ENCODE results near the gene INIP.
"Not testable (repeated sequence)": the region's sequence is repeated elsewhere in the genome, so short reads cannot be mapped to it uniquely, and the experiment has no call there.

The INIP gene

DNA sequence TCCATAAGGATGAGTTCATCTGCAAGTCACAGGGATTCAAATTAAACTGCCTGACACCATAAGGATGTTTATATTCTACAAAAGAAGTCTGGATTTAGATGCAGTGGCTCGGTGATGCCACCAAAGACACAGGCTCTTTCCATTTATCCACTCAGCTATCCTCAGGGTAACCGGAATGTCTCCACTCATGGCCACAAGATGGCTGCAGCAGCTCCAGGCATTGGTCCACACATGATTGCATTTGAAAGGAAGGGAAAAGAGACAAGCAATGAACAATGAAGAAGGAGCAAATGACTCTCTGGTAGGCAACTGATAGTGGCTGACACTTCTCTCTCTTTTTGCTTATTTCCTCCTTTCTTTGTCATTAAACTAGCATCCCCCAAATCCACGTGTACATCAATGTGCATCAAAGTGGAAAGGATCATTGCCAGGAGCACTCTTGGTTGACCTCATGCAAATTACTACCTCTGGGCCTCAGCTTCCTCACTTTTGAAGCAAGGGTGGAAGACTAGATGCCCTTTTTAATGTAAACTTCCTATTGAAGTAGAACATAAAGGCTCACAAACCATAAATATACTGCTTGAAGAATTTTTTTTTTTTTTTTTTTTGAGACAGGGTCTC is 25.4 kb upstream of the INIP start:
- DNase-seq (ENCODE audit: low read depth in 2 of 2, low spot score in 1 of 2) = no peak

DNA sequence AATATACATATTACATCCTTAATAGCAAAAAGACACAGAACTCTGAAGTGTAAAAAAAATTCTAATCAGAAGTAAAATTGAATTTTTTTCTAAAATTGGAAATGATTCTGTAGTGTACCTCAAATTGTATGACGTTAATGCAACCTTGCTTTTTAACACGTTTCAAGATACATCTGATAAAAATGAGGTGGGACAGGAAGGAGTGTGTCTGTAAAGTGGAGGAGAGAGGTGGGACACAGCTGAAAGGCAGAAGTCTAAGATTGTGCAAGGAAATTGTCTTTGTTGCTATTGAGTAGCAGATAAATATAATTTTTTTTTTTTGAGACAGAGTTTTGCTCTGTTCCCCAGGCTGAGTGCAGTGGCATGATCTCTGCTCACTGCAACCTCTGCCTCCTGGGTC is 17.0 kb upstream of the INIP start:
- no peak for DNase-seq (ENCODE audit: low read depth in 2 of 2, low spot score in 1 of 2)

DNA sequence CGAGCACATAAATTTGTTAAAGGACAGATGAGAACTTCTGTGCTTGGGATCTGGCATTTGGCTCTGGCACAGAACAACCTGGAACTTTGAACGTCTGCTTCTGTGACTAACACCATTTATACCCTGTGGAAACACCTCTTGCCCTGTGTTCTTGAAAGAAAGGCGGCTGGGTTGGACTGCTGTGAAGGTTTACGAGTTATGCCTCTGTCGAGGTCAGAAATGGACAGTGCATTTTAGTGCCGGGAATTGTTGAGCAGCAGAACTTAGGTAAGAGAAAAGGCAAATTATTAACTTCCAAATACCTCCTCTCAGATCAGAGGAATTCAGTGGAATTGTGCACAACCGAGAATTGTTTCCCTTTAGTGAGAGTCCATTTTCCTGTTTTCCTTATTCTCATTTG is 14.1 kb upstream of the INIP start:
- DNase-seq (ENCODE audit: low read depth in 2 of 2, low spot score in 1 of 2) = no peak

DNA sequence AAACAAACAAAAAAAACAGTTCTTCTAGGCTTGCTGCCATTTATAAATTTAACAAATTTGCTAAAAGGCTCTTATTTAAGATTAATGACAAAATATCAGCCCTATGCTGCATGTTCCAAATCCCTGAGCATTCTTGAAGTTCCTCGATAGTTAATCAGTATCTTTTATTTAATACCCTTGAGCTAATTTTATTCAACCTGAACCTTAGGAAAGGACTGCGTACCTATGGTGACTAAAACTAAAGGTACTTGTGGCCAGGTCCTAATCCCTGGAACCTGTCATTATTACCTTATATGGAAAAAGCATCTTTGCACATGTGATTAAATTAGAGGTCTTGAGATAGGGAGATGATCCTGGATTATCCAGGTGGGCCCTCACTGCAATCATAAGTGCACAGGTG is 10.5 kb upstream of the INIP start:
- no peak for DNase-seq (ENCODE audit: low read depth in 2 of 2, low spot score in 1 of 2)

DNA sequence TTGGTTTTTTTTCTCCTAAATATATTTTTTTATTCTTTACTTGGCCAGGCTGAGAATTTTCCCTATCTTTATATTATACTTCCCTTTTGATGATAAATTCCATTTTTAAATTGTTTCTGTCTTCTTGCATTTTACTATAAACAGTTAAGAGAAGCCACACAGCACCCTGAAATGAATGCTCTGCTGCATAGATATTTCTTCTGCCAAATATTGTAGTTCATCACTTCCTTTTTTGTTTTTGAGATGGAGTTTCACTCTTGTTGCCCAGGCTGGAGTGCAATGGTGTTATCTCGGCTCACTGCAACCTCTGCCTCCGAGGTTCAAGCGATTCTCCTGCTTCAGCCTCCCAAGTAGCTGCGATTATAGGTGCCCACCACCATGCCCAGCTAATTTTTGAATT is 8.5 kb upstream of the INIP start:
- DNase-seq (ENCODE audit: low read depth in 2 of 2, low spot score in 1 of 2) = no peak

DNA sequence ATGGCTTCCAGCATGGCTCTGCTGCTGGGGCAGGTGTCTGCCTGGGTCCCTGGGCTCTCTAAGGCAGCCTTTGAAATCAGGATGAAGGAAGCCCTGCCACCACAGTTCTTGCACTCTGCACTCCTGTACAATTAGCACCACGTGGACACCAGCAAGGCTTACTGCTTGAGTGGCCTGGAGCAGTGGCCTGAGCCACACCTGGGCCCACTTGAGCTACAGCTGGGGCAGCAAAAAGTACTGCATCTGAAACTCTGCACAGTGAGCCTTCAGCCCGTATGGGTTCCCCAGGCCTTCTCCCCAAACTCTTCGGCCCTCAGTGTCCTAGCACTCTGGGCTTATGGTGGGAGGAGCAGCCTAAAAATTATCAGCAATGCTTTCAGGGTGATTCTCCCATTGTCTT is 8.0 kb upstream of the INIP start:
- no peak for DNase-seq (ENCODE audit: low read depth in 2 of 2, low spot score in 1 of 2)

DNA sequence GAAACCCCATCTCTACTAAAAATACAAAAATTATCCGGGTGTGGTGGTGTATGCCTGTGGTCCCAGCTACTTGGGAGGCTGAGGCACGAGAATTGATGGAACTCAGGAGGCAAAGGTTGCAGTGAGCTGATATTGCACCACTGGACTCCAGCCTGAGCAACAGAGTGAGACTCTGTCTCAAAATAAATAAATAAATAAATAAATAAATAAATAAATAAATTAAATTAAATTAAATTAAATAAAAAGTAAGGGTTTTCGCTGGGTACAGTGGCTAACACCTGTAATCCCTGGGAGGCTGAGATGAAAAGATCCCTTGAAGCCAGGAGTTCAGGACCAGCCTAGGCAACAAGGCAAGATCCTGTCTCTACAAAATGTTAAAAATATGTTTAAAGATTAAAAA is 4.8 kb upstream of the INIP start:
- not testable (repeated sequence) for DNase-seq (ENCODE audit: low read depth in 2 of 2, low spot score in 1 of 2)

DNA sequence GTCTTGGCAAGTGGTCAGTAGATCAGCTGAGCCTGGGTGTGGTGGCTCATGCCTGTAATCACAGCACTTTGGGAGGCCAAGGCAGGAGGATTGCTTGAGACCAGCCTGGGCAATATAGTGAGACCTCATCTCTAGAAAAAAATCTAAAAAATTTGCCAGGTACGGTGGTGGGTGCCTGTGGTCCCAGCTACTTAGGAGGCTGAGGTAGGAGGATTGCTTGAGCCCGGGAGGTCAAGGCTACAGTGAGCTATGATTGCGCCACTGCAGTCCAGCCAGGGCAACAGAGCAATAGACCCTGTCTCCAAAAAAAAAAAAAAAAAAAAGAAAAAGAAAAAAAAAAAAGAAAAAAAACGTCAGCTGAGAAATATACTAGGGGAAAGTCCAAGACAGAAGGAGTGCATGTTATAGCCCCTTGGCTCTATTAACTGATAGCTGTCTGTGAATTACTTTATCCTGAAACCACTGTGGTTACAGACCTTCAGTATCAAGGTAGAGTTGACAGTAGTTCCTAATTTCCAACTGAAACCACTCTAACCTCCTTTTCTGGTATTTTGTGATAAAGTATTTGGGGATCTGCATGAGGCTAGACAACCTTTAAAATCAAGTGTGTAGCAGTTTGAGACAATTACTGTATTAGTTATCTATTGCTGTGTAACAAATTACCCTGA is 2.3 kb upstream of the INIP start:
- no peak for DNase-seq (ENCODE audit: low read depth in 2 of 2, low spot score in 1 of 2)

DNA sequence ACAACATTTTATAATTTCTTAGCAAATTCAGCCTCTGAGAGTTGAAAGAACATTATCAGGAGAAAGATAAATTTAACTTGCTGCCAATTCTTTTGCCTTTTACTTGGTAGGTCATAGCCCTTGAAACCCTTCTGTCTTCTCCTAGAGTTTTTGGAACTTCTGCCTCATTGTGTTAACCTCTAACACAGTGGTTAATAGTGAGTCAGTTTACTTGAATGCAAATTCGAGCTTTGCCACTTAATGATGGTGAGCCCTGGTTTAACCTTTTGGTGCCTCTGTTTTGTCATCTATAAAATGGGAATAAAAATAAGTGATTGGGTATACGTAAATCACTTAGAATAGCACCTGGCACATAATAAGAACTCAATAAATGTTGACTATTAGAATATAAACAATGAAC is 1.8 kb upstream of the INIP start:
- no peak for DNase-seq (ENCODE audit: low read depth in 2 of 2, low spot score in 1 of 2)

DNA sequence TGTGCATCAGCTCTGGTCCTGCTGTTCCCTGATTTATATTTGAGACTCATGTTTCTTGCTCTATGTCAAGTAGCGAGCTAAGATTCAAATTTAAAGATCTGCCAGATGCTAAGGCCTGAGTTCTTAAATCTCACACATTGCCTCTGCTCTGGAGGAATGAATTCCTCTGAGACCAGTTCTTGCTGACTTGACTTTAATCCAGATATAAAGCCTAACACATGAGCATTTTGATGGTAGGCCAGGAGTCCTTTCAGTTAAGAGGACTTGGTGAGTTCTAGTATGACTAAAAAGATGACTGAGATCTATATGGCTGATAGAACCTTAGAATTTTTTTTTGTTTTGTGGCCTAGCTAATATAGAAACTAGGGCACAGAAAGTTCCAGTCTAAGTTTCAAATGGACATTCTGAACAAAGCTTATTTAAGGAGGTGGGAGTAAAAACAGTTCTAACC is 1.3 kb upstream of the INIP start:
- no peak for DNase-seq (ENCODE audit: low read depth in 2 of 2, low spot score in 1 of 2)

DNA sequence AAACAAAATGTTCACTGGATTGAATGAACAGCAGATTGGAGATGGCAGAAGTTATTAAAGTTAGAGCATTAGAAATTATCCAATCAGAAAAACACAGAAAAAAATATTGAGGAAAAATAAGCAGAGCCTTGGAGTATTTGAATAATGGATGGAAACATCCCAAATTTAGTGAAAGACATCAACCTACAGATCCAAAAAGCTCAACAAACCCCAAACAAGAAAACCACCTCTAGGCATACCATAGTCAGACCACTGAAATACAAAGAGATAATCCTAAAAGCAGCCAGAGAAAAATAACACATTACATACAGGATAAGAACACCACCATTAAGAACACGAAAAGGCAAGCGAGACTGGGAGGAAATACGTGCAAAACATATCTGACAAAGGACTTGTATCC is 5.2 kb downstream of the INIP start:
- DNase-seq (ENCODE audit: low read depth in 2 of 2, low spot score in 1 of 2) = no peak

DNA sequence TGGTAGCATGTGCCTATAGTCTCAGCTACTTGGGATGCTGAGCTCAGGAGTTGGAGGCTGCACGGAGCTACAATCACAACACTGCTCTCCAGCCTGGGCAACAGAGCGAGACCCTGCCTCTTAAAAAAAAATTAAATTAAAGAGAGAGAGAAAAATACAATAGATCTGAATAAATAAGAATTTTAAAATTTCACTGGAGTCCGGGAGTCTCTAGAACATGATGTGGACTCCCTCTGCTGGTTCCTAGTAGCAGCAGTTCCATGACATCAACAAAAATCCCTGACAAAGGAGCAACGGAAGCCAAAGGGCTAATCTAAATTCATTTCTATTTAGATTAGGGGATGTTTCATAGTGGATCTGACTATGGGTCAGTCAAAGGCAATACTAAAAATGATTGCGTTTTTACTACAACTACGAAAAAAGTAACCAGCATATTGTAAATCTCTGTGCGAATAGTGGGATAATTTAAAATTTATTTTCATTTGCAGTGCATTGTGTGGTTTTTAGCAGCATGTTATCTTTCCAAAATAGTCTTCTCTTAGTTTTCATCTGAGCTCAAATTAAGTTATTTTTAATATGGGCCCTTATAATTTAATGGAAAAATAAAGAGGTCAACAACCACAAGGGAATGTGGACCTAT is 6.7 kb downstream of the INIP start:
- no peak for DNase-seq (ENCODE audit: low read depth in 2 of 2, low spot score in 1 of 2)

DNA sequence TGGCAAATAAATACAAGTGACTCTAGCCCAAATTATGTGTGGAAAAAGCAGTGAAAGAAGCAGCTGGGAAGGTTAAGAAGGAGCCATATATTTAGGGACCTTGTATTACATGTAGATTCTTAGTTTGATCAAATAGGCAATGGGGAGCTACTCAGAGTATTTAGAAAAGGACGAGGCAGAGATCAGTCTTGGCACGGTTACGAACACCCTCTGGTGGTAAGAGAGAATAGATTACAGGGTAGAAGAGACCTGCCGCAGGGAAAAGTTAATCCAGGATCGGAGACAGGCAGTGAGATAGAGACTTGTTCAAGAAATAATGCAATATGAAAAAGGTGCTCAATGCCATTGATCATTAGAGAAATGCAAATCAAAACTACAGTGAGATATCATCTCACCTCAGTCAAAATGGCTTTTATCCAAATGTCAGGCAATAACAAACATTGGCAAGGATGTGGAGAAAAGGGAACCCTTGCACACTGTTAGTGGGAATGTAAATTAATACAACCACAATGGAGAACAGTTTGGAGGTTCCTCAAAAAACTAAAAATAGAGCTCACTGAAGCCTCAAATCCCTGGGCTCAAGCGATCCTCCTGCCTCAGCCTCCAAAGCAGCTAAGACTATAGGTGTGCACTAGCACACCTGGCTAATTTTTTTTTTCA is 12.0 kb downstream of the INIP start:
- DNase-seq (ENCODE audit: low read depth in 2 of 2, low spot score in 1 of 2) = no peak

DNA sequence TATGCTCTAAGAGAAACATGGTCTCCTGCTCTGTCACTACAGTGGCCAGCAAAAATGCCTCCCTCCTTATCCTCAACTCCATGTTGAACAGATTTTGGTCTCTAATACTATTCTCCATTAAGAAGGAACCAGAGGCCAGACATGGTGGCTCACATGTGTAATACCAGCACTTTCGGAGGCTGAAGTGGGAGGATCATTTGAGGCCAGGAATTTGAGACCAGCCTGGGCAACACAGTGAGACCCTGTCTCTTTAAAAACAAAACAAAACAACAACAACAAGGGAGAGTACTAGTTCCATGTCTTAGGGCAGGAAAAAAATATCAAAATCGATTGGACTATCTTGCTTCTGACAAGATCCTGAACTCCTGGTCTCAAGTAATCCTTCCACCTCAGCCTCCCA is 14.6 kb downstream of the INIP start:
- DNase-seq (ENCODE audit: low read depth in 2 of 2, low spot score in 1 of 2) = no peak

DNA sequence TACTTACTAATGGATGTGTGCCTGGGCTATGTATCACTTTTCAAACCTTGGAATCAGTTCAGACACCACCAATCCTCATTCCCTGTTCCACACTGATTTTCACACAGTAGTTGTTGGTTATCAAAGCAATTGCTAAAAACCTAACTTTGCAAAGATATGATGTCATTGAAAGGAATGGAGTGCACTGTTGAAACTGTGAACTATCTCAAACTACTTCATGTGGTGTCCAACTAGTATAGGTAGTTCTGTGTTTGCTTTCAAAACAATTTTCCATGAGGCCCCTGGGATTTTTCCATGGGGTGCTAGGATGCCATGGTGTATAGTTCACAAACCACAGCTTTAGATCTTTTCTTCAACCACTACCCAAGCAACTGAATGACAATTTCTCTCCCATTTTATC is 17.8 kb downstream of the INIP start:
- DNase-seq (ENCODE audit: low read depth in 2 of 2, low spot score in 1 of 2) = no peak

DNA sequence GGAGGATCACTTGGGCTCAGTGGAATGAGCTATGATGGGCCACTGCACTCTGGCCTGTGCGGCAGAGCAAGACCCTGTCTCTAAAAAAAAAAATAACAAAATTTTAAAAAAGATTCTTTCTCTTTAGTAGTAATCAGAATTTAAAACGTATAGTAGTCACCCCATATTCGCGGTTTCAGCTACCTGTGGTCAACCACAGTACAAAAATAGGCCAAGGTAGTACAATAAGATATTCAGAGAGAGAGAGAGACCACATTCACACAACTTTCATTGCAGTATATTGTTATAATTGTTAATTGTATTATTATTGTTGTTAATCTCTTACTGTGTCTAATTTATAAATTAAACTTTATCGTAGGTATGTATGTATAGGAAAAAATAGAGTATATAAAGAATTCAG is 18.7 kb downstream of the INIP start:
- no peak for DNase-seq (ENCODE audit: low read depth in 2 of 2, low spot score in 1 of 2)

DNA sequence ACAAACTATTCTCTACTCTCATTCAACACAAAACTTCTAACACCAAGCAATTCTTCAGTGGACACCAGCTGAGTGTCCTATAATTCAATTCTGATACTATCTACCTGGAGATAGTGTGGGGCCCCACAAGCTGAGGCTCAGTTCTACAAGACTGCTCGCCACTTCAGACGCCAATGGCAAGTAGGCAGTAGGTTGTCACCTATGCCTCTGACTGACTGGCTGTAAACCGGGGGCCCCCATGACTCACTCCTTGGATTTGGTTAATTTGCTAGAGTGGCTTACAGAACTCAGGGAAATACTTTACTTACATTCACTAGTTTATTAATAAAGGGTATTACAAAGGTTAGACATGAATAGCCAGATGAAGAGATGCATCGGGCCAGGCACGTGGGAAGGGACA is 21.5 kb downstream of the INIP start:
- DNase-seq (ENCODE audit: low read depth in 2 of 2, low spot score in 1 of 2) = no peak

DNA sequence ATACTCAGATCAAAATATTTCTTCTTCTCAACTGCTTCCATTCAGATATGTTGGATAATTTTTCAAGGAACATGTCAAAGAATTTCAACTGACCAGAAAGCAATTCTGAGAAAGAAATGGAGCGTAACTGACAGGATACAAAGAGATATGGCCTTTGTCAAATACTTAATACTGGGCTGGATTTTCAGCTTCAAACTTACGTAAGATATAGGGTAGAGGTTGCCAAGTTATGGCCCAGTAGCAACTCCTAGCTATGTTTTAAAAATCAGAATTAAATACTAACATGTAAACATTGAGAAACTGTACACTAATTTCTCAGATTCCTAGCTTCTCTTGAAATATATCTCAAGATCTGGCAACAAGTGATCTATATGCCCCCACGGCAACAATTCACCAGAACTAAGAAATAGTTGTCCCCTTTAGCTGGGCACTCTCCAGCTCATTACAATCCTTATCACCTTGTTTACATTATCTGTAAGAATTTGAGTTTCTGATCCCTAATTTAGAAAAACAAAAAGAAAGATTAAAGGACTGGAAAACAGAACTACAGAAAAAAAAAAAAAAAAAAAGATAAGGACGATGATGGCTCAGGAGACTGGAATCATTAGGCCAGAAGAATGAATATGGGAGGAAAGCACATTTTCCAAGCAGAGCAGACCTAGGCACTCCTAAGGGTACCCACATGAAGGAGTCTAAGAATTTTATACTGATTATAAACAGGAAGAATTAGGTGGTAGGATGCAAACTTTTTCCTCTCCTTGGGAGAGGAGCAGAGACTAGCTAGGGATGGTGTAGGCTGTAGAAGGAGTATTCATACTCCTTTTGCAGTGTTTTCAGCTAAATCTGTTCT is 23.0 kb downstream of the INIP start:
- no peak for DNase-seq (ENCODE audit: low read depth in 2 of 2, low spot score in 1 of 2)

DNA sequence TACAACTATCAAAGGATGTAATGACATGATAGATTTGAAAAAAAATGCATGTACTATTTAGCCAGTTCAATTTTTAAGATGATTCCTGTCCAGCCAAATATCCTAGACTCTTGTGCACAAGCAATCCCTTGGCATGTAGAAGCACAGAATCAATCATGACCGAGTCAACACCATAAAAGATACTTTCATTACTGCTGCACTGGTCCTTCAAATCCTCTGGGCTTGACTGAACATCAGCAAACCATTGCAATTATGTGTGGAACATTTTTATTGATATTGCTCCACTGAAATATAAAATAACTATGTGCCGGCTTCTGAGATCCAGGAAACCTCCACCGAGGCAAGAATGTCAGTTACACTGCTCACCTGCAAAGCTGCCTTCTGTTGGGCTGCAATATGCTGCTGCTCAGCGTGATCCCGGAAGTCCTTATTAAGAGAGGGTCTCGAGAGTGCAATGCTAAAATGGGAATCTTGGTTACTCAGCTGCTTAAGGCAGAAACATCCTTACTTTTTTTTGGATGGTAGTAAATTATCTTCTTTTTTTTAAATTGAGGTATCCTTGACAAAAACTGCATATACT is 28.7 kb downstream of the INIP start:
- DNase-seq (ENCODE audit: low read depth in 2 of 2, low spot score in 1 of 2) = no peak

DNA sequence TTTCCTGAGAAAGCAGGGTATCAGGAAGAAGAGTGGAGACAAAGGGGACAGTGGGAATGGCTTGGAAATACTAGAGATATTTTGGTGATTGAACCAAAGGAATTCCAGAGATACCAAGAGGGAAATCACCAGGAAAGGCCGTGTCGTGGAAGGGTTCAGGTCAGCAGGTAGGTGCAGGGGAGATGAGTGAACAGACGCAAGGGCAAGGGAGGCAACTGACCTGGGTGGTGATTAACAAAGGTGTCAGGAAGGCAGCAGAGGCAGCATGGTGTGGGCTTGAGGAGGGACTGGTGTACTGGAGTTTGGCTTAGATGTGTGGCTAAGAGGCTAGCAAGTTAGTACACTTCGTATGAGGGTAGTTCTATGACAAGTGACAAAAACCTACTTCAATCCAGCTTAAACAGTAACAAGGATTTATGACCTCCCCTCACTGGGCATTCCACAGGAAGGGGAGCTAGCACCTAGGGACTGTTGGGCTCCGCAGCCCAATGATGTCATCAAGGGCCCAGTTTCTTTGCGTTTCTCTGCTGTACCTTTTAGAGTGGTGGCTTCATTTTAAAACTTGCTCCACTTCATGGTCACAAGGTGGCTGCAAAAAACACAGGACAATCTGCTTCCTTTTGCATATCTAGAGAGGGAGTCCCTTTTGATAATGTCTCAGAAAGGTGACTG is 37.0 kb downstream of the INIP start:
- DNase-seq (ENCODE audit: low read depth in 2 of 2, low spot score in 1 of 2) = no peak
